ENCODE measurements around the gene PRKCZ. TPM values are rescaled to one million over a fixed set of nuclear protein-coding genes. Genes with fewer than 3 reads are reported as not detected.

The PRKCZ gene
- total and polyA plus RNA-seq, 4 donors: 4.8 to 9.9 (median 8.4) TPM

- TF ChIP-seq REST (IDR thresholded peaks at IDR 0.05): no peak
- TF ChIP-seq GABPA (IDR thresholded peaks at IDR 0.05 in 1 of 2, conservative IDR thresholded peaks at IDR 0.05 in 1 of 2): no peak
- TF ChIP-seq HNF4A (conservative IDR thresholded peaks at IDR 0.05): no peak
- TF ChIP-seq YY1 (IDR thresholded peaks at IDR 0.05): no peak
- no peak for TF ChIP-seq HNF4G (IDR thresholded peaks at IDR 0.05)
Measured at GRCh38 chr1:2151911-2152310, 101.7 kb downstream of the PRKCZ start (continued).

GRCh38 chr1:2152954-2153353, 102.7 kb downstream of the PRKCZ start:
- H3K27me3 ChIP-seq (ENCODE audit: control insufficient read depth in 4 of 4, insufficient read depth in 4 of 4, low read length in 3 of 4): no peaks in the 10 kb centered on the region
- no peak overlapping the region for H3K9ac ChIP-seq (ENCODE audit: low read depth in 1 of 2, low read length in 2 of 2)
- H3K9me3 ChIP-seq (ENCODE audit: control insufficient read depth in 4 of 4, low read length in 3 of 4): no peaks in the 10 kb centered on the region
- H3K36me3 ChIP-seq (ENCODE audit: control insufficient read depth in 4 of 4, insufficient read depth in 3 of 4, low read depth in 1 of 4, low read length in 3 of 4): peaks cover 3 to 31% (median 9%) of the 10 kb centered on the region in 4 donors
- H3K27ac ChIP-seq (ENCODE audit: low read depth in 1 of 2, low read length in 2 of 2): no peak overlapping the region
- DNase-seq (ENCODE audit: low spot score): no peak
- H3K4me3 ChIP-seq (ENCODE audit: low read depth in 1 of 3, low read length in 3 of 3): no peak overlapping the region
- WGBS: 90% methylated on average over 11 of the region's 11 CpGs
- no peaks in the 10 kb centered on the region for H3K4me1 ChIP-seq (ENCODE audit: control insufficient read depth in 4 of 4, insufficient read depth in 4 of 4, low read length in 3 of 4)
- TF ChIP-seq GABPA (IDR thresholded peaks at IDR 0.05 in 1 of 2, conservative IDR thresholded peaks at IDR 0.05 in 1 of 2) (no peak), TAF1 (conservative IDR thresholded peaks at IDR 0.05) (no peak), CTCF (IDR thresholded peaks at IDR 0.05; ENCODE audit: low read depth, low read length, missing input control) (no peak), EGR1 (IDR thresholded peaks at IDR 0.05; ENCODE audit: low read depth in 2 of 2) (no peak), HNF4G (IDR thresholded peaks at IDR 0.05) (no peak), FOXA2 (IDR thresholded peaks at IDR 0.05) (no peak), ZBTB33 (IDR thresholded peaks at IDR 0.05) (no peak), RXRA (IDR thresholded peaks at IDR 0.05) (no peak), ATF3 (IDR thresholded peaks at IDR 0.05) (no peak)

GRCh38 chr1:2154022-2154421, 103.8 kb downstream of the PRKCZ start:
- H3K36me3 ChIP-seq (ENCODE audit: control insufficient read depth in 4 of 4, insufficient read depth in 3 of 4, low read depth in 1 of 4, low read length in 3 of 4): peaks cover 3 to 31% (median 8%) of the 10 kb centered on the region in 4 donors
- no peak for DNase-seq (ENCODE audit: low spot score)
- no peaks in the 10 kb centered on the region for H3K27me3 ChIP-seq (ENCODE audit: control insufficient read depth in 4 of 4, insufficient read depth in 4 of 4, low read length in 3 of 4)
- no peak overlapping the region for H3K4me3 ChIP-seq (ENCODE audit: low read depth in 1 of 3, low read length in 3 of 3)
- 98% methylated on average over 21 of the region's 21 CpGs for WGBS
- no peak overlapping the region for H3K27ac ChIP-seq (ENCODE audit: low read depth in 1 of 2, low read length in 2 of 2)
- no peaks in the 10 kb centered on the region for H3K9me3 ChIP-seq (ENCODE audit: control insufficient read depth in 4 of 4, low read length in 3 of 4)
- H3K9ac ChIP-seq (ENCODE audit: low read depth in 1 of 2, low read length in 2 of 2): no peak overlapping the region
- H3K4me1 ChIP-seq (ENCODE audit: control insufficient read depth in 4 of 4, insufficient read depth in 4 of 4, low read length in 3 of 4): no peaks in the 10 kb centered on the region
- TF ChIP-seq MAX (IDR thresholded peaks at IDR 0.05): no peak
- no peak for TF ChIP-seq ZBTB33 (IDR thresholded peaks at IDR 0.05)
- no peak for TF ChIP-seq FOXA2 (IDR thresholded peaks at IDR 0.05)
- no peak for TF ChIP-seq REST (IDR thresholded peaks at IDR 0.05)
- TF ChIP-seq SP1 (IDR thresholded peaks at IDR 0.05): no peak
- TF ChIP-seq TAF1 (conservative IDR thresholded peaks at IDR 0.05): no peak
- TF ChIP-seq ATF3 (IDR thresholded peaks at IDR 0.05): no peak
- no peak for TF ChIP-seq YY1 (IDR thresholded peaks at IDR 0.05)
- no peak for TF ChIP-seq HNF4A (conservative IDR thresholded peaks at IDR 0.05)
- no peak for TF ChIP-seq JUND (IDR thresholded peaks at IDR 0.05)
